ENCODE measurements around the gene STAU1.

DNA sequence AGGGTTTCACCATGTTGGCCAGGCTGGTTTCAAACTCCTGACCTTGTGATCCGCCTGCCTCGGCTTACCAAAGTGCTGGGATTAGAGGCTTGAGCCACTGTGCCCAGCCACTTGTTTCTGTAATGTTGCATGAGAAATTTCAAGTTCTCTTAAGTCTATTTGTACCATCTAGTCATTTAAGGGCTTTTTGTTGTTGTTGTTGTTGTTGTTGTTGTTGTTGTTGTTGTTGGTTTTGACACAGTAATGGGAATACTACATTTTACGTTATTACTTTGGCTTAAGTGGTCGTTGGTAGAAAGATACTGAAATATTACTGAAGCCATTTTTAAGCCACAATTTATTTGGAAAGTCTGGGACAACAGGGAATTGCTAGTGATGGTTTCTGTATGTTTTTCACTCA lies 90.0 kb downstream of the STAU1 start:
- TF ChIP-seq GATA2 (IDR thresholded peaks at IDR 0.05; ENCODE audit: low read depth, low read length) (no peak), GATA3 (IDR thresholded peaks at IDR 0.05; ENCODE audit: low read depth, low read length) (no peak)

All from SH-SY5Y (cell line).